Osteoblast (primary cell): ENCODE data around the gene GRIN3B. TPM values are rescaled to one million over a fixed set of nuclear protein-coding genes. Genes with fewer than 3 reads are reported as not detected.

Experiments used
- DNase-seq: peaks from one replicate; pipeline ENCODE4 v3.0.0; 2011; ENCODE audit warnings: low spot score, mixed read lengths; ENCODE audit not compliant: insufficient read length; ENCODE audit errors: missing footprints
- H2AFZ ChIP-seq: 2 replicates; pipeline ENCODE4 v1.6.0; 2011; ENCODE audit warnings: mild to moderate bottlenecking, low read length
- H3K27ac ChIP-seq: 2 replicates; pipeline ENCODE4 v1.5.1; 2011; ENCODE audit warnings: mild to moderate bottlenecking, low read depth, low read length, moderate library complexity
- H3K27me3 ChIP-seq: 2 replicates; pipeline ENCODE4 v1.6.0; 2012; ENCODE audit warnings: mild to moderate bottlenecking, control low read depth, inconsistent platforms, low read length, moderate library complexity; ENCODE audit not compliant: insufficient read depth
- H3K36me3 ChIP-seq: 2 replicates; pipeline ENCODE4 v1.5.1; 2011; ENCODE audit warnings: mild to moderate bottlenecking, low read length, control low read depth, moderate library complexity; ENCODE audit not compliant: insufficient read depth
- H3K4me1 ChIP-seq: 2 replicates; pipeline ENCODE4 v1.5.1; 2011; ENCODE audit warnings: mild to moderate bottlenecking, low read length, control low read depth, moderate library complexity; ENCODE audit not compliant: insufficient read depth
- H3K4me2 ChIP-seq: 2 replicates; pipeline ENCODE4 v1.6.0; 2011; ENCODE audit warnings: mild to moderate bottlenecking, low read length; ENCODE audit not compliant: insufficient read depth
- H3K4me3 ChIP-seq: fragments of 200-600 bp; sonication (generic); 3 replicates; pipeline ENCODE4 v1.5.1; 2012; ENCODE audit warnings: mild to moderate bottlenecking, low read length, inconsistent platforms; ENCODE audit not compliant: insufficient read depth
- H3K79me2 ChIP-seq: 2 replicates; pipeline ENCODE4 v1.6.0; 2012; ENCODE audit warnings: mild to moderate bottlenecking, low read length, control low read depth, inconsistent platforms; ENCODE audit not compliant: insufficient read depth
- H3K9me3 ChIP-seq: 2 replicates; pipeline ENCODE4 v1.5.1; 2011; ENCODE audit warnings: low read depth, low read length, control low read depth
- H4K20me1 ChIP-seq: 2 replicates; pipeline ENCODE4 v1.6.0; 2012; ENCODE audit warnings: mild to moderate bottlenecking, low read length, control low read depth; ENCODE audit not compliant: insufficient read depth
- total RNA-seq: library from RNA; depleted of rRNA; stranded (reverse); fragments of >200 nt; gene quantifications from 2 replicates; pipeline ENCODE4 v1.2.3, GENCODE V29; 2012
- TF ChIP-seq, protein P1 (sequence below): IDR thresholded peaks from 2 replicates; pipeline ENCODE4 v1.5.1; 2011; ENCODE audit warnings: mild to moderate bottlenecking, low read depth, low read length, moderate library complexity; ENCODE audit errors: extremely low read depth

The GRIN3B gene
- total RNA-seq, 1 donor = not detected

- Histone ChIP-seq H2AFZ (no peak overlapping the region), H3K79me2 (no peaks in the 10 kb centered on the region), H3K4me1 (no peaks in the 10 kb centered on the region), H4K20me1 (peaks cover 3% of the 10 kb centered on the region), H3K27ac (no peak overlapping the region), H3K4me3 (no peak overlapping the region), H3K36me3 (peaks cover 54% of the 10 kb centered on the region), H3K4me2 (no peak overlapping the region), H3K27me3 (no peaks in the 10 kb centered on the region), H3K9me3 (peaks cover 5% of the 10 kb centered on the region)
- DNase-seq = no peak
- TF ChIP-seq, protein P1, sequence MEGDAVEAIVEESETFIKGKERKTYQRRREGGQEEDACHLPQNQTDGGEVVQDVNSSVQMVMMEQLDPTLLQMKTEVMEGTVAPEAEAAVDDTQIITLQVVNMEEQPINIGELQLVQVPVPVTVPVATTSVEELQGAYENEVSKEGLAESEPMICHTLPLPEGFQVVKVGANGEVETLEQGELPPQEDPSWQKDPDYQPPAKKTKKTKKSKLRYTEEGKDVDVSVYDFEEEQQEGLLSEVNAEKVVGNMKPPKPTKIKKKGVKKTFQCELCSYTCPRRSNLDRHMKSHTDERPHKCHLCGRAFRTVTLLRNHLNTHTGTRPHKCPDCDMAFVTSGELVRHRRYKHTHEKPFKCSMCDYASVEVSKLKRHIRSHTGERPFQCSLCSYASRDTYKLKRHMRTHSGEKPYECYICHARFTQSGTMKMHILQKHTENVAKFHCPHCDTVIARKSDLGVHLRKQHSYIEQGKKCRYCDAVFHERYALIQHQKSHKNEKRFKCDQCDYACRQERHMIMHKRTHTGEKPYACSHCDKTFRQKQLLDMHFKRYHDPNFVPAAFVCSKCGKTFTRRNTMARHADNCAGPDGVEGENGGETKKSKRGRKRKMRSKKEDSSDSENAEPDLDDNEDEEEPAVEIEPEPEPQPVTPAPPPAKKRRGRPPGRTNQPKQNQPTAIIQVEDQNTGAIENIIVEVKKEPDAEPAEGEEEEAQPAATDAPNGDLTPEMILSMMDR = no peak
These were observed 33.6 kb upstream of the GRIN3B start for GRCh38 chr19:966485-967088.

DNA sequence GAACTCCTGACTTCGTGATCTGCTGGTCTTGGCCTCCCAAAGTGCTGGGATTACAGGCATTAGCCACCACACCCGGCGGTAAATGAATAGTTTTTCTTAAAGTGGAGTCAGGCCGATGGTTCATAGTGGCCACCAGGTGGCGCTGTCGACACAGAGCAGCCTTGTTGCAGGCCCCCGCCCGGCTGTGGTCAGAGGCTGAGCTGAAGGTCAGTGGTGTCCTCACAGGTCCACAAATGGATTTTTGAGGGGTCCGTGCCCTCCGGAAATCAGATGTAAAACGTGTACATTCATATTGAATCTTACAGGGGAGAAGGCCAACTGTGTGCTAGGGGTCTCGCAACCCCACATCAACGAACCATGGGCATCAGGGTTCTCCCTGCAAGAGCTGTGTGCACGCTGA, 29.5 kb upstream of the GRIN3B start:
- TF ChIP-seq, protein P1 = peak; percentile 51
- no peaks in the 10 kb centered on the region for H3K79me2 ChIP-seq
- no peak for DNase-seq
- H3K4me3 ChIP-seq = no peak overlapping the region
- no peaks in the 10 kb centered on the region for H4K20me1 ChIP-seq
- peaks cover 51% of the 10 kb centered on the region for H3K36me3 ChIP-seq
- H2AFZ ChIP-seq = no peak overlapping the region
- peaks cover 5% of the 10 kb centered on the region for H3K9me3 ChIP-seq
- H3K4me1 ChIP-seq = no peaks in the 10 kb centered on the region
- H3K27me3 ChIP-seq = no peaks in the 10 kb centered on the region
- H3K4me2 ChIP-seq = no peak overlapping the region
- no peak overlapping the region for H3K27ac ChIP-seq

DNA sequence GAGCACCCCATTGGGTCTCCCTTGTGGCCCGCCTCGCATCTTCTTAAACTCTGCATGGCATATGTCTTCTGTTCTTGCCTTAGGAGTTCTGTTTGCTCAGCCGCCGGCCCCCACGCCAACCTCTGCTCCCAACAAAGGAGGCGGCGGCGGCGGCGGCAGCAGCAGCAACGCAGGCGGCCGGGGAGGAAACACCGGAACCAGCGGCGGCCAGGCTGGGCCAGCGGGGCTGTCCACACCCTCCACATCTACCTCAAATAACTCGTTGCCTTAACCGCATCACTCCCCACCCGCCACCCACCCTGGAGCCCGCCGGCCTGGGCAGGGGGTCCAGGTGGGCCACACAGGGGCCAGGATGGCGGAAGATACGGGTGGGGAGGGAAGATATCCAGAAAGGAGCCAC, 28.4 kb upstream of the GRIN3B start:
- Histone ChIP-seq H3K9me3 (peaks cover 5% of the 10 kb centered on the region), H3K27ac (no peak overlapping the region), H3K4me2 (no peak overlapping the region), H2AFZ (no peak overlapping the region), H3K27me3 (no peaks in the 10 kb centered on the region), H4K20me1 (no peaks in the 10 kb centered on the region), H3K4me1 (no peaks in the 10 kb centered on the region), H3K36me3 (peaks cover 46% of the 10 kb centered on the region), H3K79me2 (no peaks in the 10 kb centered on the region), H3K4me3 (no peak overlapping the region)
- DNase-seq = no peak
- TF ChIP-seq, protein P1 = no peak

DNA sequence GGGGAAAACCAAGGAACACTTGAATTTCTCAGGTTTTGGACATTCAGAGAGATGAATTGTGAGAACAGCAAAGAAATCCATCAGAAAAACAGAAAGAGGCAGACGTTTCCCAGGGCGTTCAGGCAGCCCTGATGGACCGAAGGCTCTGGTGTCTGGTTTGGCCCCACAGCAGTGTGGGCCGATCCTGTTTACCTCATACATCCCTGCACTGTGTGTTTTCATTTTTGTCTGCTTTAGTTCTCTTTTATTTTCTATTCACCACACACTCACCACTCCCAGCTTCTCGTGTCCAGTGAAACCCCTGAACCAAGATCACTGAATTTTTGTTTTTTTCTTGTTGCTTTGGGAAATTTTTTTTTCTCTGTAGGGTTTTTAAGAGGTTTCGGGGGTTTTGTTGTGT, 27.9 kb upstream of the GRIN3B start:
- Histone ChIP-seq H3K27ac (no peak overlapping the region), H3K79me2 (no peaks in the 10 kb centered on the region), H3K27me3 (no peaks in the 10 kb centered on the region), H4K20me1 (no peaks in the 10 kb centered on the region), H3K36me3 (peaks cover 43% of the 10 kb centered on the region), H3K4me2 (no peak overlapping the region), H3K4me1 (no peaks in the 10 kb centered on the region), H3K9me3 (peaks cover 5% of the 10 kb centered on the region), H3K4me3 (no peak overlapping the region), H2AFZ (no peak overlapping the region)
- TF ChIP-seq, protein P1 = no peak
- no peak for DNase-seq
